ENCODE data around the gene ASB1. TPM values are rescaled to one million over a fixed set of nuclear protein-coding genes. Genes with fewer than 3 reads are reported as not detected.

ASB1 gene
- total RNA-seq, 2 donors from 2014 or later, result 49.2 to 52.3 TPM

DNA sequence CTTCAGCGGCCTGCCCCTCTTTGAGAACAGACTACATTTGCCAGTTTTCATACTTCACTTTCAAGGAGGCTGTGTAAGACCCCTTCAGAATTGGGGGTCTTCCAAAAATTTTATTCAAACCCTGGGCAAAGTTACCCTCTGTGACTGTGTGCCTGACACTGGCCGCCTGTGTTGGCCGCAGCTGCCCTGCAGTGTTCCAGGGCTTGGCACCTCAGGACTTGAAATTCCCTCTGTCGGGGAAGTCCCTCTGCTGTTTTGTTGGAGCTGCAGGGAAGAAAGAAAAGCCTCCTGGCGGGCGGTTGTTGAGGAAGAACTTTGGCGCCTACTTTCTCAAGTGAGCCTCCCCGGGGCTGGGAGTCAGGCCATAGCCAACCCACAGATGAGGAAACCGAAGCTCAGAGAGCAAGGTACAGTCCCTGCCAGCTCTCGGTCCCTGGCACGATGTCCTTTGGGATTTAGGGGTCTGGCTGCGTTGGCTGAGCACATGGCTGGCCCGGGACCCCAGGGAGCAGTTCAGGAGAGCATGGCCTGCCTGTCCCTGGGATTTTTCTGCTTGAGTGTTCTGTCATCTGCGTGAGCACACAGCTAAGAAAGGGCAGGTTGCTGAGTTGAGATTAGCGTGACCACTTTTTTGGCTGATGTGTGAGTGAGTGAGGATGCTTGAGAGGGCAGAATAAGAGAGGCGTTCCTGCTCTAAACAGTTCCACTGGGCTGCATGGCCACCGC, 17.9 kb upstream of the ASB1 start:
- ATAC-seq (replicated peaks in 1 of 2), result no peak
- H3K36me3 Mint-ChIP-seq (ENCODE audit: insufficient read depth in 2 of 2), result no peaks in the 10 kb centered on the region
- no peaks in the 10 kb centered on the region for H3K4me1 Mint-ChIP-seq (ENCODE audit: low read depth)
- no peak for DNase-seq
- H3K27ac Mint-ChIP-seq, result no peak overlapping the region
- H3K9me3 Mint-ChIP-seq, result no peaks in the 10 kb centered on the region
- no peak overlapping the region for H3K4me3 Mint-ChIP-seq
- no peaks in the 10 kb centered on the region for H3K27me3 Mint-ChIP-seq (ENCODE audit: low read depth)

DNA sequence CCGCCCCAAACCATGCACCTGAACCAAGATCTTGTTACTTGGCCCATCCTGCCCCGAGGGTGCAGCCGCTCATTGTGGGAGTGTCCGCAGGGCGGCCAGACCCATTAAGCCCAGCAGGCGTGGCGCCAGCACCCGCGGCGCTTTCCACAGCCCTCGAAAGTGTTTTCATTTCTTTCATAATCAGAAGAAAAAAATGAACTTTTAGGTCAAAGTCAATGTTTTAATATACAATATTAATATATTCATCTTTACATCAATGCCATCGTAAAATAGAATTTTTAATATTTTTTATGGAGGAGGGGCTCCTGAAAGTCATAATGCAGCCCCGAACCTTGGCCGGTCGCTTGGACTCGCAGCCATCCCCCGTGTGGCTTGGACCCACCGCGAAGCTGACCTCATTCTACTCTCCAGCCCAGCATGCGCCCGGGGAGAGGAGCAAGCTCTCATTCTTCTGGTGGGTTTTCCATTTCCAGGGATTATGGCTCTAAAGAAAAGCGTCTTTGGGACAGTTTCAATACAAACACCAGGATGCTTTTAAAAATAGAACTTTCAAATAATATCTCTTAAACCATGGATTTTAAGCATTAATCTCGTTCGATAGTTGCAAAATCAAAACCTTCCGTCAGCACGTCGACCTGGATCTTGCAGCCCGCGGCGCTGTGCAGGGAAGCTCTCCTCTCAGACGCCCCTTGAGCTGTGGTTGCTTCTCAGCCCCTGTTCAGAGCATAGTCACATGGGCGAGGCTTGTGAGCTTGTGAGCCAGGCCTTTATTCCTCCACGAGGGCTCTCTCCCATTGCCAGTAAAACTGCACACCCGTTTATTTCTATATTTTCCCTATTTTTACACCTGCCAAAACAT, 17.2 kb upstream of the ASB1 start:
- Mint-ChIP-seq H3K36me3 (ENCODE audit: insufficient read depth in 2 of 2) (no peaks in the 10 kb centered on the region), H3K27me3 (ENCODE audit: low read depth) (no peaks in the 10 kb centered on the region), H3K9me3 (no peaks in the 10 kb centered on the region), H3K27ac (no peak overlapping the region), H3K4me1 (ENCODE audit: low read depth) (peaks cover 2% of the 10 kb centered on the region), H3K4me3 (no peak overlapping the region)
- no peak for DNase-seq
- no peak for ATAC-seq (replicated peaks in 1 of 2)

DNA sequence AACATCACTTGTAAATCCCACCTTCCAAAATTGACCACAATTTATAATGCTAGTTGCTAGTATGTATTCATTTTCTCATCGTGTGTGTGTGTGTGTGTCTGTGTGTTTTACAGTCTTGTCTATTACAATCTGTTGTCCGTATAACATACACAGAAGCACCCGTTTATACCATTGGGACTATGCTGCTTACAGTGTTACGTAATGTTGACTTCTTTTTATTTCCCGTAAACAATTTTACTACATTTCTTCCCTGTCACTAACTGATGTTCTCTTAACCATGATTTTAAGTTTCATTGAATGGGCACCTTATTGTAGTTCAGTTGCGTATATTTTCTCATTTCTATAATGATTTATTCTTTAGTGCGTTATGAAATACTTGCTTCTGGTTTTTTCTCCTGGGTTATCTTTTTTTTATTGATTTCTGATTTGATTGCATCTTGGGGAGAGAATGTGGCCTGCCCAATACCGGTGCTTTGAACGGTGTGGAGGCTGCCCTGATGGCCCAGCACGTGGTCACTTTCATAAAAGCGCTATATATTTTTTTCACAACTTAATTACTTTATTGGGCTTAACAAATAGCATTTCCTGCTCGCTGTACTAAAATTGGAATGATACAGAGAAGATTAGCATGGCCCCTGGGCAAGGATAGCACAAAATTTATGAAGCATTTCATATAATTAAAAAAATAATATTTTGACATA, 14.5 kb upstream of the ASB1 start:
- no peaks in the 10 kb centered on the region for H3K27me3 Mint-ChIP-seq (ENCODE audit: low read depth)
- H3K36me3 Mint-ChIP-seq (ENCODE audit: insufficient read depth in 2 of 2), result peaks cover 8 to 13% of the 10 kb centered on the region in 2 donors
- no peak overlapping the region for H3K27ac Mint-ChIP-seq
- DNase-seq (no peak), ATAC-seq (replicated peaks in 1 of 2) (no peak)
- no peak overlapping the region for H3K4me3 Mint-ChIP-seq
- H3K4me1 Mint-ChIP-seq (ENCODE audit: low read depth), result peaks cover 7% of the 10 kb centered on the region
- peaks cover 3 to 5% of the 10 kb centered on the region in 2 donors for H3K9me3 Mint-ChIP-seq

DNA sequence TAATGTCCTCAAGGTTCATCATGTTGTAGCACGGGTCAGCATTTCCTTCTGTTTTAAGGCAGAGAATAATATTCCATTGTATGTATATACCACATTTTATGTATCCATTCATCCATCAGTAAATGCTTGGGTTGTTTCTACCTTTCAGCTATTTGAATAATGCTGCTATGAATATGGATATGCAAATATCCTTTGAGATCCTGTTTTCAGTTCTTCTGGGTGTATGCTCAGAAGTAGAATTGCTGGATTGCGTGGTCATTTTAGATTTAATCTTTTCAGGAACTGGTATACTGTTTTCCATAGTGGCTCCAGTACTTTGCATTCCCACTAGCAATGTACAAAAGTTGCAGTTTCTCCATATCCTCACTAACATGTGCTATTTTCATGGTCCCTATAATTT, 13.4 kb upstream of the ASB1 start:
- peaks cover 7% of the 10 kb centered on the region for H3K4me1 Mint-ChIP-seq (ENCODE audit: low read depth)
- H3K4me3 Mint-ChIP-seq, result no peak overlapping the region
- ATAC-seq (replicated peaks in 1 of 2), result no peak
- H3K27me3 Mint-ChIP-seq (ENCODE audit: low read depth), result no peaks in the 10 kb centered on the region
- DNase-seq, result no peak
- peaks cover 8 to 13% of the 10 kb centered on the region in 2 donors for H3K36me3 Mint-ChIP-seq (ENCODE audit: insufficient read depth in 2 of 2)
- H3K27ac Mint-ChIP-seq, result no peak overlapping the region
- peaks cover 3 to 5% of the 10 kb centered on the region in 2 donors for H3K9me3 Mint-ChIP-seq

DNA sequence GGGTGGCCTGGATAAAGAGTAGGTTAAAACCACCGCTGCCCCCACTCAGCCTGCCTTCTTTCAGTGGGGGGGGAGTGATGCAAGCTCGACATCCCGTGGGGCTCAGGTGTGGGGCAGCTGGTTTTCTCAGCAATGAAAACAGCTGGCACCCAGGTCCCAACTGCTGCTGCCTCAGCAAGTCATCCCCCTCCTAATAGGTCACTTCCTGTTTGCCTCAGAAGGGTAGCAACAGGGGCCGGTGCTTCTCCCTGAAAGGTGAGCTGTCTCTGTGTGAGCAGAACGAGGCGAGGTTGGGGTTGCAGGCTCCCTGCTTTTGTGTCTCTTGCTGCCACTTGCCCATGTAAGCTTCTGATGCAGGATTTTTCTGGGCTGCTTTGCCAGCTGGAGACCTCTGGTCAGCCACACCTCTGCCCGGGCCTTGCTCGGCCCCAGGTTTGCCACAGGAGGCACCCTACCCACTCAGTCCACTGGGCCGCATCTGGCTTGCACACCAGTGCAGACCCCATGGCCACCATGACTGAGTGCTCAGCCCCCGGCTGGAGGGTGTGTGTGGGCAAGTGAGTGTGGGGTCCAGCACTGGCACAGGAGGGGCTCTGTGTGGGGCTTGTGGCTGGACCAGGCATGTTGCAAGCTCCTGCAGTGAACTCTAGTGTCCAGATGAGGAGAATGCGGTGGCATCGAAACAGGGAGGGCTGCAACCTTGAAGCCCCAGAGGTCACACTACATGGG, 11.5 kb upstream of the ASB1 start:
- DNase-seq (peak; percentile 46 to 48), ATAC-seq (replicated peaks in 1 of 2) (peak; percentile 85 to 94)
- Mint-ChIP-seq H3K9me3 (peaks cover 3 to 5% of the 10 kb centered on the region in 2 donors), H3K4me1 (ENCODE audit: low read depth) (peaks cover 7% of the 10 kb centered on the region), H3K36me3 (ENCODE audit: insufficient read depth in 2 of 2) (peaks cover 8 to 13% of the 10 kb centered on the region in 2 donors), H3K27ac (peak overlapping the region; percentile 42), H3K27me3 (ENCODE audit: low read depth) (no peaks in the 10 kb centered on the region), H3K4me3 (no peak overlapping the region)

DNA sequence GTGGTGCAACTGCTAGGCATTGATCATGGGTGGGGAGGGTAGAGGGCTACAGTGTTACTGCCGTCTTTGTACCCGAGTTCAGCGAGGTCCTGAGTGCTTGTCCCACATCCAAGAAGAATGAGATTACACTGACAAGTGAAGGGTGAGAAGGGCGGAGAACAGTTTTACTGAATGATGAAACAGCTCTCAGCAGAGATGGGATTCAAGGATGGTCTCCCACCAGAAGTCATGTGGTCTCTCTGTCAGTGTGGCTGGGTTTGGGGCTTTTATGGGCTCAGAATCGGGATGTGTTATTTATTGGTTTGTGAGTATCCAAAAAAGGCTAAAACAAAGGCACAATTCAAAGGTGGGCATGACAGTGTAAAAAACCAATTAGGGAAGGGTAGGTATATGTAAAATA, 10.8 kb upstream of the ASB1 start:
- Mint-ChIP-seq H3K4me3 (no peak overlapping the region), H3K27me3 (ENCODE audit: low read depth) (no peaks in the 10 kb centered on the region), H3K9me3 (peaks cover 3 to 5% of the 10 kb centered on the region in 2 donors), H3K27ac (no peak overlapping the region), H3K4me1 (ENCODE audit: low read depth) (peaks cover 7% of the 10 kb centered on the region), H3K36me3 (ENCODE audit: insufficient read depth in 2 of 2) (peaks cover 8 to 13% of the 10 kb centered on the region in 2 donors)
- DNase-seq, result no peak
- no peak for ATAC-seq (replicated peaks in 1 of 2)

DNA sequence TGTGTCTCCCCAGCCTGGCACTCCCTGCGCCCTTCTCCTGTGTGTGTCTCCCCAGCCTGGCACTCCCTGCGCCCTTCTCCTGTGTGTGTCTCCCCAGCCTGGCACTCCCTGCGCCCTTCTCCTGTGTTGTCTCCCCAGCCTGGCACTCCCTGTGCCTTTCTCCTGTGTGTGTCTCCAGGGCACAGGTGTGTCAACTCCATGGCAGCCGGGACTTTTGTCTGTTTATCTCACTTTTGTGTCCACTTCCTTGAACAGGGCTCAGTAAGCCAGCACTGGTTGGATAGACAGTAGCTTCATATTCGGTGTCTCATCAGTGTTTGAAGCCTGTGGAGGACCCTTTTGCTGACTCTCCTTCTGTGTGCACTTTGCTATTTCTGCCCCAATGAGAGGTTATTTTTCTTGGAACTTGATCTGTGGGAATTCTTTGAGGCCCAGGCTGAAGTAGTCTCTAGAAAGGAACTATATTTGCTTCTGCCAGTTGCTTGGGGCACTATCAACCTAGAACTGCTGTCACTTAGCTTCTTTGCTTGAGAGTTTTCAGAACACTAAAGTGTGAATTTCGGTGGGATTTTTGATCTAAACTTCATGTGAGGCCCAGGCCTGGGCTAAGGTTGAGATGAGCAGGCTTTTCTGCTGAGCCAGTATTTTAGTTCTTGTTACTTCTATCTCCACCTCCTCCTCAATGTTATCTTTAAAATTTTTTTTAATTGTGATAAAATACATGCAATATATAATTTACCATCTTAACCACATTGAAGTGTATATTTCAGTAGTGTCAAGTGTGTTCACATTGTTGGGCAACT, 8.3 kb upstream of the ASB1 start:
- ATAC-seq (replicated peaks in 1 of 2), result no peak
- Mint-ChIP-seq H3K4me1 (ENCODE audit: low read depth) (peaks cover 7% of the 10 kb centered on the region), H3K4me3 (no peak overlapping the region), H3K36me3 (ENCODE audit: insufficient read depth in 2 of 2) (peaks cover 8 to 13% of the 10 kb centered on the region in 2 donors), H3K9me3 (peaks cover 3 to 5% of the 10 kb centered on the region in 2 donors), H3K27me3 (ENCODE audit: low read depth) (no peaks in the 10 kb centered on the region), H3K27ac (peak overlapping the region; percentile 26)
- DNase-seq, result no peak

DNA sequence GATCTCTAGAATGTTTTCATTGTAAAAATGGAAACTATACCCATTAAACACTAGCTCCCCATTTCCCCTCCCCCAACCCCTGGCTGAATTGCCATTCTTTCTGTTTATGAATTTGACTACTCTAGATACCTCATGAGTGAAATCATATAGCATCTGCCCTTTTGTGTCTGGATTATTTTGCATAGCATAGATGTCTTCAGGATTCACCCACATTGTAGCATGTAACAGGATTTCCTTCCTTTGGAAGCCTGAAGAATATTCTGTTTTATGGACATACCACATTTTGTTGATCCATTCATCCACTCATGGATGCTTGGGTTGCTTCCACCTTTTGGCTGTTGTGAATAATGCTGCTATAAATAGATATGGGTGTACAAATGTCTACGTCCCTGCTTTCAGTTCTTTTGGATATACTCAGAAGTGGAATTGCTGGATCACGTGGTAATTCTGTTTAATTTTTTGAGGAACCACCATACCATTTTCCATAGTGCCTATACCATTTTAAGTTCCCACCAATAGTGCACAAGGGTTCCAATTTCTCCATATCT, 7.7 kb upstream of the ASB1 start:
- Mint-ChIP-seq H3K27ac (no peak overlapping the region), H3K4me3 (no peak overlapping the region), H3K36me3 (ENCODE audit: insufficient read depth in 2 of 2) (peaks cover 8 to 13% of the 10 kb centered on the region in 2 donors), H3K4me1 (ENCODE audit: low read depth) (peaks cover 7% of the 10 kb centered on the region), H3K9me3 (peaks cover 3 to 5% of the 10 kb centered on the region in 2 donors), H3K27me3 (ENCODE audit: low read depth) (no peaks in the 10 kb centered on the region)
- ATAC-seq (replicated peaks in 1 of 2), result no peak
- DNase-seq, result no peak

DNA sequence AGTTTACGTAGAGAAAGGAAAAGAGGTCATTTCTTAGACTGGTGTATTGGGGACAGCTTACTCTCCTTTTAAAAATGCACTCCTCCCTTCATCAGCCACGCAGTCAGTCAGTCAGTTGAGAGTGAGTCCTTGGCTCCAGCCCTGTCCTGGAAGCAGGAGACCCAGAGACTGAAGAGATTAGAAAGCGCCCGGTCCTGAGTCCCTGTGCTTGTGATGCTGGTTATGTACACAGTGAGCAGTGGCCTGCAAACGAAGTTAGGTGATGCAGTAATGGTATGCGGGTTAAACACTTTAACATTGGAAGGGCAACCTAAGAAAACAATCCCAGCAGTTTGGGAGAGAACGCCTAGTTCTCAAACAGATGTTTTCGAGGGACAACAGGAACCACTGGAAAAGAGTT, 6.3 kb upstream of the ASB1 start:
- ATAC-seq (replicated peaks in 1 of 2), result no peak
- Mint-ChIP-seq H3K27me3 (ENCODE audit: low read depth) (no peaks in the 10 kb centered on the region), H3K4me1 (ENCODE audit: low read depth) (no peaks in the 10 kb centered on the region), H3K27ac (no peak overlapping the region), H3K4me3 (no peak overlapping the region), H3K9me3 (peaks cover 3 to 5% of the 10 kb centered on the region in 2 donors), H3K36me3 (ENCODE audit: insufficient read depth in 2 of 2) (peaks cover 8 to 11% of the 10 kb centered on the region in 2 donors)
- DNase-seq, result no peak

DNA sequence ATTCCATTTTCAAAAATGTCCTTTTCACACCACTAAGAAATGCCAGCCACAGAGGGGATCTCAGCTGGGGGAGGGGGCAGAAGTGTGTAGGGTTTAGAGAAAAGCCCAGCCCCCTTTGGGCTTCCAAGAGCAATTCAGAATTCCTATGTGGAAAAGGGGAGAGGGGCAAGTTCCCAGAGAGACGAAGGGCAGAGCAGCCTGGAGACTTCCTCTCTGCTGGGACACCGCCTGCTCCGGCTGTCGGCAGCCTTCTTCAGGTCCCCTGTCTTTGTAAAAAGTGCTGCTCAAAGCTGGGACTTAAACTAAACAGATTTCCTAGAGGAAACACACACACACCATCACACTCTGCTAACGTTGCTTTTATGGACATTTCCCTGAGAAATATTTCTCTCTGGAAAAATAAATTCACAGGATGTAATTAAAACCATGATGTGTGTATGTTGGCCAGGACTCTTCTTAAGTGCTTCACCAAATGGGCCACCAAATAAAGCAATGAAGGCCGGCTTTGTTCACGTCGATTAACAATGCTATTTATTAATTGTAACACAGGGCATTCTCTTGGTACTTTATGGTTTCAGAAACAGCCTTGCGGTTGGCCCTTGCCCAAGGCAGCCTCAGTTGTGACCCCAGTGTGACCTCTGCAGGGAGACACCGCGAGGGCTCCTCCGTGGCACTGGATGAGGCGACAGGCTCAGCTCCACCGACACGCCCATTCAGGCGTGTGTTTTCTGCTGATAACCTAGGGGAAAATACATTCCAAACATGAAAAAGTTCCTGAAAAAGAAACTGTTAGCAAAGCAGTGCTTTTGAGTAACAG, 5.6 kb upstream of the ASB1 start:
- Mint-ChIP-seq H3K27ac (no peak overlapping the region), H3K4me1 (ENCODE audit: low read depth) (no peaks in the 10 kb centered on the region), H3K27me3 (ENCODE audit: low read depth) (no peaks in the 10 kb centered on the region), H3K36me3 (ENCODE audit: insufficient read depth in 2 of 2) (peaks cover 5 to 8% of the 10 kb centered on the region in 2 donors), H3K9me3 (peaks cover under 1 to 2% of the 10 kb centered on the region in 2 donors), H3K4me3 (no peak overlapping the region)
- DNase-seq (no peak), ATAC-seq (replicated peaks in 1 of 2) (no peak)

DNA sequence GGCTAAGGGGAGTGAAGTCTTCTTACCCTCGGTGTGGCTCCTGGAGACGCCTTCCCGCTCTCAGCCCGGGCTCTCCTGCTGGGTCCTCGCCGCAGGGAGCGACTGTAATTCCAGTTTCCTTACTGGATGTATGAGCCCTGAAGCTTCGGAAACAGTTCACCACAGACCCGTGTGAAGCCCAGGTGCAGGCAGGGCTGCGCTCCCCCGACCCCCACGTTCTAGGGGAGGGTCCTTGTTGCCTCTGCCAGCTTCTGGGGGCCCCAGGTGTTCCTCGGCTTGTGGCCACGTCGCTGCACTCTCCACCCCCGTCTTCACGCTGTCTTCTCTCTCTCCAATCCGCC, 5.1 kb upstream of the ASB1 start:
- H3K9me3 Mint-ChIP-seq, result no peaks in the 10 kb centered on the region
- H3K4me1 Mint-ChIP-seq (ENCODE audit: low read depth), result no peaks in the 10 kb centered on the region
- DNase-seq, result no peak
- H3K4me3 Mint-ChIP-seq, result no peak overlapping the region
- no peaks in the 10 kb centered on the region for H3K27me3 Mint-ChIP-seq (ENCODE audit: low read depth)
- ATAC-seq (replicated peaks in 1 of 2), result no peak
- H3K36me3 Mint-ChIP-seq (ENCODE audit: insufficient read depth in 2 of 2), result peaks cover 4% of the 10 kb centered on the region in 2 donors
- no peak overlapping the region for H3K27ac Mint-ChIP-seq

All from activated T-cell treated with anti-CD3 and anti-CD28 coated beads, Interleukin-2, amount 50 U/mL, for 72 hours (primary cell).